DOHH2 (cell line): Measurements from ENCODE around the gene SEC16A.

Source experiments
- H3F3A ChIP-seq: fragments of 200-600 bp; sonication (generic), shearing (Covaris generic); 2 replicates; pipeline ENCODE4 v1.6.0; 2016; ENCODE audit warnings: antibody characterized with exemption, mild to moderate bottlenecking; ENCODE audit not compliant: control insufficient read depth, insufficient read depth
- H3K27ac ChIP-seq: fragments of 200-600 bp; sonication (generic); 2 replicates; pipeline ENCODE4 v1.5.1; 2014; ENCODE audit warnings: low read depth, mild to moderate bottlenecking, low read length, moderate library complexity
- H3K27me3 ChIP-seq: fragments of 200-600 bp; sonication (generic); 2 replicates; pipeline ENCODE4 v1.6.1; 2014; ENCODE audit warnings: mild to moderate bottlenecking, low read length, mixed read lengths; ENCODE audit not compliant: control insufficient read depth
- H3K36me3 ChIP-seq: fragments of 200-600 bp; sonication (generic); 2 replicates; pipeline ENCODE4 v1.6.1; 2014; ENCODE audit warnings: mild to moderate bottlenecking, low read length, moderate library complexity, mixed read lengths; ENCODE audit not compliant: control insufficient read depth
- H3K4me1 ChIP-seq: fragments of 200-600 bp; sonication (generic); 2 replicates; pipeline ENCODE4 v1.6.1; 2014; ENCODE audit warnings: mild to moderate bottlenecking, low read length, mixed read lengths; ENCODE audit not compliant: control insufficient read depth
- H3K4me2 ChIP-seq: fragments of 200-600 bp; sonication (generic); 2 replicates; pipeline ENCODE4 v1.6.0; 2014; ENCODE audit warnings: mild to moderate bottlenecking, low read length, moderate library complexity
- H3K4me3 ChIP-seq: fragments of 200-600 bp; sonication (generic); 2 replicates; pipeline ENCODE4 v1.5.1; 2014; ENCODE audit warnings: mild to moderate bottlenecking, low read length, mixed read lengths
- H3K79me2 ChIP-seq: fragments of 200-600 bp; sonication (generic); 2 replicates; pipeline ENCODE4 v1.6.1; 2014; ENCODE audit warnings: mild to moderate bottlenecking, low read length, mixed read lengths; ENCODE audit not compliant: control insufficient read depth
- H3K9me2 ChIP-seq: fragments of 200-600 bp; sonication (generic); replicated peaks from 2 replicates; pipeline ENCODE4 v1.6.1; 2014; ENCODE audit warnings: mild to moderate bottlenecking, low read length, mixed read lengths; ENCODE audit not compliant: control insufficient read depth
- H3K9me3 ChIP-seq: fragments of 200-600 bp; sonication (generic); 2 replicates; pipeline ENCODE4 v1.6.1; 2014; ENCODE audit warnings: antibody characterized with exemption, low read length, mixed read lengths; ENCODE audit not compliant: control insufficient read depth, insufficient read depth
- H4K20me1 ChIP-seq: fragments of 200-600 bp; sonication (generic); 2 replicates; pipeline ENCODE4 v1.6.0; 2014; ENCODE audit warnings: low read depth, mild to moderate bottlenecking, antibody characterized with exemption, low read length, moderate library complexity; ENCODE audit not compliant: control insufficient read depth, insufficient read depth
- EZH2phosphoT487 ChIP-seq: fragments of 200-600 bp; sonication (generic); IDR thresholded peaks from 2 replicates; pipeline ENCODE4 v1.6.1; 2017; ENCODE audit warnings: borderline replicate concordance, mild to moderate bottlenecking, antibody characterized with exemption, low read length, moderate library complexity, mixed read lengths
- TF ChIP-seq, protein P1 (sequence below): fragments of 200-600 bp; sonication (generic); IDR thresholded peaks from one replicate; pipeline ENCODE4 v1.5.1; 2014; ENCODE audit warnings: antibody characterized with exemption, mild to moderate bottlenecking, low read depth, low read length; ENCODE audit not compliant: poor library complexity, severe bottlenecking

SEC16A gene

GRCh38 chr9:136482793-136483588 is at the start of gene SEC16A:
Gene SEC16A (minus strand): TSS chr9:136483040. CDS start chr9:136477615, 5,425 bp downstream.
- no peaks in the 10 kb centered on the region for H3K9me3 ChIP-seq
- peaks cover 49% of the 10 kb centered on the region for H3K79me2 ChIP-seq
- no peaks in the 10 kb centered on the region for H3K9me2 ChIP-seq
- TF ChIP-seq, protein P1, sequence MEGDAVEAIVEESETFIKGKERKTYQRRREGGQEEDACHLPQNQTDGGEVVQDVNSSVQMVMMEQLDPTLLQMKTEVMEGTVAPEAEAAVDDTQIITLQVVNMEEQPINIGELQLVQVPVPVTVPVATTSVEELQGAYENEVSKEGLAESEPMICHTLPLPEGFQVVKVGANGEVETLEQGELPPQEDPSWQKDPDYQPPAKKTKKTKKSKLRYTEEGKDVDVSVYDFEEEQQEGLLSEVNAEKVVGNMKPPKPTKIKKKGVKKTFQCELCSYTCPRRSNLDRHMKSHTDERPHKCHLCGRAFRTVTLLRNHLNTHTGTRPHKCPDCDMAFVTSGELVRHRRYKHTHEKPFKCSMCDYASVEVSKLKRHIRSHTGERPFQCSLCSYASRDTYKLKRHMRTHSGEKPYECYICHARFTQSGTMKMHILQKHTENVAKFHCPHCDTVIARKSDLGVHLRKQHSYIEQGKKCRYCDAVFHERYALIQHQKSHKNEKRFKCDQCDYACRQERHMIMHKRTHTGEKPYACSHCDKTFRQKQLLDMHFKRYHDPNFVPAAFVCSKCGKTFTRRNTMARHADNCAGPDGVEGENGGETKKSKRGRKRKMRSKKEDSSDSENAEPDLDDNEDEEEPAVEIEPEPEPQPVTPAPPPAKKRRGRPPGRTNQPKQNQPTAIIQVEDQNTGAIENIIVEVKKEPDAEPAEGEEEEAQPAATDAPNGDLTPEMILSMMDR = no peak
- TF ChIP-seq EZH2phosphoT487 = no peak
- no peaks in the 10 kb centered on the region for H3F3A ChIP-seq
- H3K4me2 ChIP-seq = peak within 1 kb of the TSS; percentile 96
- H3K27ac ChIP-seq = peak within 1 kb of the TSS; percentile 85
- H3K4me3 ChIP-seq = peak within 1 kb of the TSS; percentile 98
- H3K36me3 ChIP-seq = peaks cover 20% of the 10 kb centered on the region
- no peaks in the 10 kb centered on the region for H3K27me3 ChIP-seq
- peaks cover 20% of the 10 kb centered on the region for H3K4me1 ChIP-seq
- peaks cover 23% of the 10 kb centered on the region; the same call in 1 of the 2 replicates for H4K20me1 ChIP-seq

DNA sequence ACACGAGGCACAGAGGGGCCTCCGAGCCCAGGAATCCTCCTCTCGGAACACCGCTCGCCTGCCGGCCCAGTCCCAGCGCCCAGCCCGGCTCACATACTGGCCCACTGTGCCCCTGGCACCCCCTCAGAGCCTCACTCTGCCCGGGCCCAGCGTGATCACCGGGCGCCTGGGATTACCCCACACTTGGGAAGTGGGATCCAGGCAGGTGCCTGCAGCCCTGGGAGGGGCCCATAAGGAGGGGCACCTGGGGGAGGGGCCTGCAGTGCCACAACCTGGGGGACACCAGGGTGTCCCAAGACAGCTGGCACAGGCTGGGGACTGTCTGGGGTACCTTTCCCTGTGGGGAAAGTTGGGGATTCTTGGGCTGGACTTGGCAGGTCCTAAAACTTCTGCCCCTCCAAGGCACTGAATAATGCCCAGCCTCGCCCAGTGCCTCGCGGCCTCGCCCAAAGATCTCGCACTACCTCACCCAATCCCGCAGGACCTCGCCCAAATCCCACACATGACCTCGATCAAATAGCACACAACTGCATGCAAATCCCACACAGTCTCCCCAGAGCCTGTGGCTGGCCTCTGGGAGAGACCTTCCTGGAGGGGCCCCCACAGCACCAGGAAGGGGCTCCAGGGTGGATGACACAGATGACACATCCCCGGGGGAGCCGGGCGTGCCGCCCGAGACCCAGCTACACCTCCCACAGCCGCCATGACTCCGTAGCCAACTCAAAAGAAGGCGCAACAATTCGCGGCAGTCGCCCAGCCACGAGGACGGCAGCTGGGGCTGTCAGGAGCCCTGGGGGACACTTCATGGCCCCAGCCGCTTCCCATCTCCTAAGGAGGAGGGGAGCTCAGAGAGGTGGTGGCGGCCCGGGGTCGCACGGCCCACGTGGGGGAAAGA is 49.3 kb upstream of the SEC16A start:
- Histone ChIP-seq H3F3A (no peaks in the 10 kb centered on the region), H3K4me2 (no peak overlapping the region), H3K27ac (no peak overlapping the region), H3K9me3 (no peaks in the 10 kb centered on the region), H3K27me3 (no peaks in the 10 kb centered on the region), H4K20me1 (peaks cover 26% of the 10 kb centered on the region), H3K4me1 (peaks cover 36% of the 10 kb centered on the region), H3K36me3 (0 out of 2 replicates have a peak, but pooled peaks cover under 1% of the 10 kb centered on the region), H3K9me2 (no peaks in the 10 kb centered on the region), H3K79me2 (peaks cover 26% of the 10 kb centered on the region), H3K4me3 (no peak overlapping the region)
- TF ChIP-seq, protein P1 = no peak
- no peak for TF ChIP-seq EZH2phosphoT487

DNA sequence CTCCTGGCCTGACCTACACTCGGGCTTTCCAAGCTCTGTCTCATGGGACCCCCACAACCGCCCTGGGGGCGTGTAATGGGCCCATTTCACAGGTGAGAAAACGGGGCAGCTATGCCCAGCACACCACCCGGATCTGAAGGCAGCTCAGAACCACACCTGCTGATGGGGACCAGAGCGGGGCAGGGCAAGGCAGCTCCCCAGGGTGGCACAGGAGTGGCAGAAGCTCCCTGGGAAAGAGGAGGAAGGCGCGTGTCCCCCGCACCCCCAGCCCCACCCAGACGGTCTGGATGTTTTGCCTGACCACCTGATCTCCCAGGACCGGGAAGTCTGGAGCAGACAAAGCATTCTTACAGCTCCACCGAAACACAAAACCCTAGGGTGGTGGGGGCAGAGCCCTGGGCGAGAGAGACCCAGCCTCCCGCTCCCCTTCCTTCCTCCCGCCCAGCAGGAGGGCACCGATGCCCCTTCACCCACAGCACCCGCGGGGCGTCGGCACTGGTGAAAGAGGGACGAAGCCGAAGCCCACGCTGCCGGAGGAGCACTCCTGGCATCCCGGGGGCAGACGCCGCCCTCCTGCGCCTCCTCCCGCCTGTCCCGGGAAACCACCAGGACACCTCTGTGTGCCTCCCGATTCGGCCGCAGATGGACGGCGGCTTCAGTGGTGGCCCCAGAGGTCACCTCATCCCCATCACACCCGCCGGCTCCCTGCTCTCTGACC is 48.5 kb upstream of the SEC16A start:
- no peak for TF ChIP-seq EZH2phosphoT487
- TF ChIP-seq, protein P1 = no peak
- Histone ChIP-seq H3K27me3 (no peaks in the 10 kb centered on the region), H3K4me1 (peaks cover 36% of the 10 kb centered on the region), H4K20me1 (peaks cover 26% of the 10 kb centered on the region), H3K9me2 (no peaks in the 10 kb centered on the region), H3K36me3 (no peaks in the 10 kb centered on the region), H3K4me2 (no peak overlapping the region), H3K4me3 (no peak overlapping the region), H3K9me3 (no peaks in the 10 kb centered on the region), H3K27ac (no peak overlapping the region), H3F3A (no peaks in the 10 kb centered on the region), H3K79me2 (peaks cover 20% of the 10 kb centered on the region)
